Activated CD8-positive, alpha-beta T cell treated with anti-CD3 and anti-CD28 coated beads for 36 hours (primary cell): ENCODE results near the gene C15orf62. TPM values are rescaled to one million over a fixed set of nuclear protein-coding genes. Genes with fewer than 3 reads are reported as not detected.
A peak's percentile ranks its signal among the peaks of the same experiment; 100 is the strongest.

Experiments
- ATAC-seq: fragments of 200-7000 bp; cut with Tn5 transposase; one replicate; pipeline ENCODE4 v1.10.0; 2021; ENCODE audit warnings: mild to moderate bottlenecking, moderate library complexity
- CTCF ChIA-PET: fragments of 350-600 bp; sonication (Branson Sonifier 250); formaldehyde crosslinking; loops from one replicate; lab custom pipeline; 2021; ENCODE audit warnings: antibody characterized with exemption; lab: Charles Lee
- POLR2A ChIA-PET: fragments of 350-600 bp; sonication (Branson Sonifier 250); formaldehyde crosslinking; loops from one replicate; lab custom pipeline; 2021; ENCODE audit warnings: antibody characterized with exemption; lab: Charles Lee
- DNase-seq: peaks from one replicate; pipeline ENCODE4 v3.0.0-alpha.2; 2020
- H3K27ac Mint-ChIP-seq: one replicate; pipeline ENCODE4 v1.8.0; 2021; ENCODE audit warnings: mild to moderate bottlenecking, mixed read lengths
- H3K27me3 Mint-ChIP-seq: one replicate; pipeline ENCODE4 v1.8.0; 2021; ENCODE audit warnings: mixed read lengths
- H3K36me3 Mint-ChIP-seq: one replicate; pipeline ENCODE4 v1.8.0; 2021; ENCODE audit warnings: low read depth, mixed read lengths
- H3K4me1 Mint-ChIP-seq: one replicate; pipeline ENCODE4 v1.8.0; 2021; ENCODE audit warnings: low read depth, mixed read lengths
- H3K4me3 Mint-ChIP-seq: one replicate; pipeline ENCODE4 v1.8.0; 2021; ENCODE audit warnings: mild to moderate bottlenecking, moderate library complexity, mixed read lengths
- H3K9me3 Mint-ChIP-seq: one replicate; pipeline ENCODE4 v1.8.0; 2021; ENCODE audit warnings: mixed read lengths
- CTCF ChIP-seq: fragments of 200-600 bp; IDR thresholded peaks from one replicate; pipeline ENCODE4 v1.8.0; 2022; ENCODE audit warnings: antibody characterized with exemption, mild to moderate bottlenecking
- intact Hi-C: fragments of 100-400 bp; cut with micrococcal nuclease; formaldehyde crosslinking; loops from one replicate; pipeline ENCODE4 v1.10.0; 2022
- total RNA-seq, 2 experiments: library from RNA; stranded (reverse); gene quantifications; one replicate each; pipeline ENCODE4 v1.2.3, GENCODE V29; 2021

The C15orf62 gene
- total RNA-seq, 2 experiments from 2014 or later: 0.61 to 0.63 TPM

- ATAC-seq (peak; percentile 99), DNase-seq (peak; percentile 83)
- ChIA-PET POLR2A (interaction anchor here (1.0 to 1.3 kb wide), 3 partner anchors 12 to 82 kb away, joined by 3 to 5 read pairs (median 4); partner anchors contain the start of genes GCHFR and RAD51), CTCF (interaction anchor here (0.7 to 2.0 kb wide), 4 partner anchors 9 to 31 kb away, joined by 3 to 8 read pairs (median 4); no protein-coding TSS in a partner anchor)
- no peak overlapping the region for H3K4me3 Mint-ChIP-seq
- no peaks in the 10 kb centered on the region for H3K9me3 Mint-ChIP-seq
- peaks cover 13% of the 10 kb centered on the region for H3K36me3 Mint-ChIP-seq
- no peaks in the 10 kb centered on the region for H3K27me3 Mint-ChIP-seq
- peak overlapping the region; percentile 52 for H3K27ac Mint-ChIP-seq
- peaks cover 9% of the 10 kb centered on the region for H3K4me1 Mint-ChIP-seq
- intact Hi-C loops: no loop called here
- TF ChIP-seq CTCF: no peak
These were observed 6.9 kb downstream of the C15orf62 start for GRCh38 chr15:40776537-40777141.

GRCh38 chr15:40782609-40783227 is 12.9 kb downstream of the C15orf62 start:
- peak; percentile 77 for TF ChIP-seq CTCF
- peaks cover 17% of the 10 kb centered on the region for H3K4me1 Mint-ChIP-seq
- POLR2A ChIA-PET: interaction anchor here (0.5 to 1.9 kb wide), 7 partner anchors 12 to 308 kb away, joined by 3 to 14 read pairs (median 4); partner anchors contain the start of genes C15orf62 and RAD51
- ATAC-seq (peak; percentile 90), DNase-seq (peak; percentile 87)
- H3K4me3 Mint-ChIP-seq: no peak overlapping the region
- H3K27ac Mint-ChIP-seq: no peak overlapping the region
- intact Hi-C loops: loop anchor here (2.0 kb wide), 1 partner anchor 104 kb away; no protein-coding TSS in a partner anchor
- no peaks in the 10 kb centered on the region for H3K9me3 Mint-ChIP-seq
- CTCF ChIA-PET: interaction anchor here (0.8 to 3.0 kb wide), 40 partner anchors 9 to 193 kb away, joined by 3 to 32 read pairs (median 4); partner anchors contain the start of genes C15orf62, GCHFR, RAD51 and SPINT1
- no peaks in the 10 kb centered on the region for H3K27me3 Mint-ChIP-seq
- H3K36me3 Mint-ChIP-seq: peaks cover 8% of the 10 kb centered on the region

- Mint-ChIP-seq H3K4me1 (peaks cover 30% of the 10 kb centered on the region), H3K27ac (no peak overlapping the region), H3K9me3 (no peaks in the 10 kb centered on the region), H3K27me3 (no peaks in the 10 kb centered on the region), H3K36me3 (peaks cover 2% of the 10 kb centered on the region), H3K4me3 (no peak overlapping the region)
- intact Hi-C loops: no loop called here
- no peak for TF ChIP-seq CTCF
- ChIA-PET POLR2A (interaction anchor here (1.0 kb wide), 1 partner anchor 90 kb away, joined by 3 read pairs; the partner anchor contains the start of gene RAD51), CTCF (interaction anchor here (0.6 to 3.7 kb wide), 12 partner anchors 9 to 488 kb away, joined by 3 to 15 read pairs (median 3); partner anchors contain the start of gene GCHFR)
- DNase-seq (no peak), ATAC-seq (no peak)
These were observed 15.4 kb downstream of the C15orf62 start for GRCh38 chr15:40785164-40785563.

GRCh38 chr15:40785814-40786213 is 16.0 kb downstream of the C15orf62 start:
- intact Hi-C loops: no loop called here
- TF ChIP-seq CTCF: no peak
- POLR2A ChIA-PET: interaction anchor here (1.0 to 1.5 kb wide), 3 partner anchors 16 to 91 kb away, joined by 3 read pairs; partner anchors contain the start of genes C15orf62 and RAD51

More at GRCh38 chr15:40785814-40786213, 16.0 kb downstream of the C15orf62 start:
- Mint-ChIP-seq H3K27ac (no peak overlapping the region), H3K9me3 (no peaks in the 10 kb centered on the region), H3K4me3 (no peak overlapping the region), H3K4me1 (peaks cover 30% of the 10 kb centered on the region), H3K27me3 (no peaks in the 10 kb centered on the region), H3K36me3 (peaks cover 2% of the 10 kb centered on the region)
- ATAC-seq (no peak), DNase-seq (no peak)
- CTCF ChIA-PET: interaction anchor here (0.8 to 3.7 kb wide), 11 partner anchors 9 to 196 kb away, joined by 3 to 15 read pairs (median 4); partner anchors contain the start of gene GCHFR
